B cell (primary cell): ENCODE data around the gene ETV6.

ENCODE experiments used
- CTCF ChIP-seq: fragments of 200-600 bp; IDR thresholded peaks from one replicate; pipeline ENCODE4 v1.8.0; 2022; ENCODE audit warnings: antibody characterized with exemption, mild to moderate bottlenecking
- EZH2 ChIP-seq: IDR thresholded peaks from 2 replicates; pipeline ENCODE4 v1.6.1; 2012; ENCODE audit warnings: borderline replicate concordance, low read depth, mild to moderate bottlenecking, moderate library complexity, low read length; ENCODE audit not compliant: insufficient read depth, poor library complexity, severe bottlenecking

- TF ChIP-seq EZH2 = no peak
- no peak for TF ChIP-seq CTCF
These were observed 174.6 kb downstream of the ETV6 start for GRCh38 chr12:11824069-11824468.
